HG02943 (cell line): ENCODE data around the gene MAPK10.

Experiments
- ATAC-seq: cut with Tn5 transposase; IDR thresholded peaks from one replicate; pipeline ENCODE4 v1.9.1; 2021; ENCODE audit warnings: mild to moderate bottlenecking, low read depth, moderate library complexity; ENCODE audit not compliant: unreplicated experiment

The MAPK10 gene

GRCh38 chr4:86359944-86360478 lies at the start of gene MAPK10:
Gene MAPK10 (minus strand): TSS chr4:86360053.
- ATAC-seq, result peak; percentile 94

- ATAC-seq, result no peak
Measured at GRCh38 chr4:86403575-86403974, 43.7 kb upstream of the MAPK10 start.

GRCh38 chr4:86401826-86402225 lies 42.0 kb upstream of the MAPK10 start:
- ATAC-seq, result no peak

- no peak for ATAC-seq
Measured at GRCh38 chr4:86400216-86400615, 40.4 kb upstream of the MAPK10 start.

- ATAC-seq, result no peak
Measured at GRCh38 chr4:86398187-86398586, 38.3 kb upstream of the MAPK10 start.

- no peak for ATAC-seq
Measured at GRCh38 chr4:86393749-86394148, 33.9 kb upstream of the MAPK10 start.

GRCh38 chr4:86389664-86390063 lies 29.8 kb upstream of the MAPK10 start:
- no peak for ATAC-seq

GRCh38 chr4:86388252-86388651 lies 28.4 kb upstream of the MAPK10 start:
- no peak for ATAC-seq

- no peak for ATAC-seq
Measured at GRCh38 chr4:86386817-86387415, 27.1 kb upstream of the MAPK10 start.

- no peak for ATAC-seq
Measured at GRCh38 chr4:86386201-86386600, 26.3 kb upstream of the MAPK10 start.

- ATAC-seq, result no peak
Measured at GRCh38 chr4:86381431-86381830, 21.6 kb upstream of the MAPK10 start.

GRCh38 chr4:86380181-86380724 lies 20.4 kb upstream of the MAPK10 start:
- ATAC-seq, result no peak

- ATAC-seq, result no peak
Measured at GRCh38 chr4:86376850-86377249, 17.0 kb upstream of the MAPK10 start.

- ATAC-seq, result no peak
Measured at GRCh38 chr4:86368433-86368832, 8.6 kb upstream of the MAPK10 start.

GRCh38 chr4:86367577-86367976 lies 7.7 kb upstream of the MAPK10 start:
- ATAC-seq, result no peak

GRCh38 chr4:86366920-86367319 lies 7.1 kb upstream of the MAPK10 start:
- ATAC-seq, result no peak

GRCh38 chr4:86362510-86362909 lies 2.7 kb upstream of the MAPK10 start:
- no peak for ATAC-seq

GRCh38 chr4:86358257-86358656 lies 1.6 kb downstream of the MAPK10 start:
- ATAC-seq, result no peak

- no peak for ATAC-seq
Measured at GRCh38 chr4:86357608-86358007, 2.2 kb downstream of the MAPK10 start.

GRCh38 chr4:86356425-86357210 lies 3.2 kb downstream of the MAPK10 start:
- ATAC-seq, result no peak

- ATAC-seq, result no peak
Measured at GRCh38 chr4:86354390-86354789, 5.5 kb downstream of the MAPK10 start.

- ATAC-seq, result no peak
Measured at GRCh38 chr4:86346320-86346719, 13.5 kb downstream of the MAPK10 start.
